BLaER1 treated with 17β-estradiol and CSF1 and Interleukin-3, amounts not matched to agents 10 nM and 100 nM (cell line): ENCODE data around the gene LRP8.

Experiments used
- H3K27ac ChIP-seq, 11 experiments: shearing (Covaris generic); formaldehyde crosslinking; 2 replicates each; pipeline ENCODE4 v1.8.1; 2022
- H3K27me3 ChIP-seq, 11 experiments: shearing (Covaris generic); formaldehyde crosslinking; 2 replicates each; pipeline ENCODE4 v1.8.1; 2022
- H3K36me3 ChIP-seq, 11 experiments: shearing (Covaris generic); formaldehyde crosslinking; 2 replicates each; pipeline ENCODE4 v1.8.1; 2022
- H3K4me1 ChIP-seq, 10 experiments: shearing (Covaris generic); formaldehyde crosslinking; 2 replicates each; pipeline ENCODE4 v1.8.1; 2022
- H3K4me2 ChIP-seq, 11 experiments: shearing (Covaris generic); formaldehyde crosslinking; 2 replicates each; pipeline ENCODE4 v1.8.1; 2022
- H3K4me3 ChIP-seq, 10 experiments: shearing (Covaris generic); formaldehyde crosslinking; 2 replicates each; pipeline ENCODE4 v1.8.1; 2022
- H3K9ac ChIP-seq, 11 experiments: shearing (Covaris generic); formaldehyde crosslinking; 2 replicates each; pipeline ENCODE4 v1.8.1; 2022
- H3K9me3 ChIP-seq, 11 experiments: shearing (Covaris generic); formaldehyde crosslinking; replicated peaks in 1 of 11; 2 replicates each; pipeline ENCODE4 v1.8.1; 2022
- H4K20me1 ChIP-seq, 11 experiments: shearing (Covaris generic); formaldehyde crosslinking; 2 replicates each; pipeline ENCODE4 v1.8.1; 2022
- Cebpa-rat ChIP-seq, 11 experiments: shearing (Covaris generic); IDR thresholded peaks; 2 replicates each; pipeline ENCODE4 v1.8.1; 2022

LRP8 gene

GRCh38 chr1:53350853-53351767 is 23.2 kb upstream of the LRP8 start:
- Histone ChIP-seq H3K27me3 (no peaks in the 10 kb centered on the region), H4K20me1 (no peaks in the 10 kb centered on the region; a peak in 1 of 22 replicates), H3K27ac (no peak overlapping the region), H3K36me3 (no peaks in the 10 kb centered on the region), H3K9me3 (peaks cover 0 to 7% (median 5%) of the 10 kb centered on the region in 11 experiments; a peak in 16 of 22 replicates), H3K9ac (no peak overlapping the region; a peak in 1 of 22 replicates), H3K4me1 (peaks cover 0 to 11% (median 6%) of the 10 kb centered on the region in 10 experiments; a peak in 3 of 20 replicates), H3K4me3 (no peak overlapping the region), H3K4me2 (no peak overlapping the region)
- no peak for TF ChIP-seq Cebpa-rat (IDR thresholded peaks at IDR 0.05)

- Histone ChIP-seq H3K36me3 (no peaks in the 10 kb centered on the region), H4K20me1 (no peaks in the 10 kb centered on the region; a peak in 1 of 22 replicates), H3K9ac (no peak overlapping the region), H3K4me2 (no peak overlapping the region), H3K4me3 (no peak overlapping the region), H3K4me1 (peaks cover 0 to 15% (median 7%) of the 10 kb centered on the region in 10 experiments; a peak in 8 of 20 replicates), H3K9me3 (no peaks in the 10 kb centered on the region), H3K27me3 (no peaks in the 10 kb centered on the region), H3K27ac (no peak overlapping the region)
- no peak for TF ChIP-seq Cebpa-rat (IDR thresholded peaks at IDR 0.05)
These were observed 22.3 kb upstream of the LRP8 start for GRCh38 chr1:53349968-53350852.

- no peaks in the 10 kb centered on the region for H3K36me3 ChIP-seq
- no peak overlapping the region for H3K9ac ChIP-seq
- no peaks in the 10 kb centered on the region; a peak in 1 of 22 replicates for H4K20me1 ChIP-seq
- H3K4me1 ChIP-seq = peaks cover 0 to 18% (median 8%) of the 10 kb centered on the region in 10 experiments; a peak in 8 of 20 replicates
- H3K27me3 ChIP-seq = no peaks in the 10 kb centered on the region
- H3K9me3 ChIP-seq = no peaks in the 10 kb centered on the region
- no peak for TF ChIP-seq Cebpa-rat (IDR thresholded peaks at IDR 0.05)
- H3K4me2 ChIP-seq = no peak overlapping the region
- no peak overlapping the region for H3K27ac ChIP-seq
- H3K4me3 ChIP-seq = no peak overlapping the region
These were observed 21.5 kb upstream of the LRP8 start for GRCh38 chr1:53349369-53349835.

GRCh38 chr1:53348486-53349368 is 20.9 kb upstream of the LRP8 start:
- no peak for TF ChIP-seq Cebpa-rat (IDR thresholded peaks at IDR 0.05)
- Histone ChIP-seq H4K20me1 (no peaks in the 10 kb centered on the region; a peak in 1 of 22 replicates), H3K9ac (no peak overlapping the region), H3K27ac (peak overlapping the region in 1 of 11 experiments; percentile 6; a peak in 1 of 22 replicates), H3K4me1 (peaks cover 0 to 16% (median 8%) of the 10 kb centered on the region in 10 experiments; a peak in 8 of 20 replicates), H3K4me3 (no peak overlapping the region), H3K4me2 (no peak overlapping the region), H3K36me3 (no peaks in the 10 kb centered on the region), H3K27me3 (no peaks in the 10 kb centered on the region), H3K9me3 (no peaks in the 10 kb centered on the region)

GRCh38 chr1:53346814-53347176 is 18.9 kb upstream of the LRP8 start:
- no peak overlapping the region for H3K27ac ChIP-seq
- TF ChIP-seq Cebpa-rat (IDR thresholded peaks at IDR 0.05) = no peak
- no peaks in the 10 kb centered on the region; a peak in 1 of 22 replicates for H4K20me1 ChIP-seq
- H3K4me2 ChIP-seq = peak overlapping the region in 1 of 11 experiments; percentile 8; a peak in 1 of 22 replicates
- no peaks in the 10 kb centered on the region for H3K36me3 ChIP-seq
- peaks cover 0 to 16% (median 8%) of the 10 kb centered on the region in 10 experiments; a peak in 8 of 20 replicates for H3K4me1 ChIP-seq
- H3K4me3 ChIP-seq = no peak overlapping the region
- no peaks in the 10 kb centered on the region for H3K27me3 ChIP-seq
- no peaks in the 10 kb centered on the region for H3K9me3 ChIP-seq
- H3K9ac ChIP-seq = no peak overlapping the region

GRCh38 chr1:53345996-53346813 is 18.3 kb upstream of the LRP8 start:
- no peak overlapping the region for H3K4me3 ChIP-seq
- no peaks in the 10 kb centered on the region; a peak in 1 of 22 replicates for H4K20me1 ChIP-seq
- H3K4me2 ChIP-seq = peak overlapping the region in 3 of 11 experiments; percentile 8 to 49 (median 44); a peak in 4 of 22 replicates
- H3K27ac ChIP-seq = no peak overlapping the region
- no peaks in the 10 kb centered on the region for H3K9me3 ChIP-seq
- no peaks in the 10 kb centered on the region for H3K27me3 ChIP-seq
- H3K9ac ChIP-seq = no peak overlapping the region
- TF ChIP-seq Cebpa-rat (IDR thresholded peaks at IDR 0.05) = no peak
- H3K36me3 ChIP-seq = no peaks in the 10 kb centered on the region
- peaks cover 0 to 16% (median 8%) of the 10 kb centered on the region in 10 experiments; a peak in 8 of 20 replicates for H3K4me1 ChIP-seq

- H3K27ac ChIP-seq = no peak overlapping the region
- H3K27me3 ChIP-seq = no peaks in the 10 kb centered on the region
- peaks cover 0 to 16% (median 8%) of the 10 kb centered on the region in 10 experiments; a peak in 8 of 20 replicates for H3K4me1 ChIP-seq
- no peaks in the 10 kb centered on the region for H3K9me3 ChIP-seq
- no peaks in the 10 kb centered on the region for H3K36me3 ChIP-seq
- H3K4me3 ChIP-seq = no peak overlapping the region
- H3K9ac ChIP-seq = no peak overlapping the region; a peak in 1 of 22 replicates
- H4K20me1 ChIP-seq = no peaks in the 10 kb centered on the region; a peak in 2 of 22 replicates
- H3K4me2 ChIP-seq = peak overlapping the region in 3 of 11 experiments; percentile 16 to 49 (median 44); a peak in 4 of 22 replicates
- no peak for TF ChIP-seq Cebpa-rat (IDR thresholded peaks at IDR 0.05)
These were observed 17.3 kb upstream of the LRP8 start for GRCh38 chr1:53344921-53345838.
